NOMO-1 treated with dmso at 0.1 percent for 144 hours (cell line): Measurements from ENCODE around the gene KDSR.

ENCODE experiments used
- DNase-seq: peaks from one replicate; lab custom pipeline; 2025; ENCODE audit not compliant: unreplicated experiment; lab: John Stamatoyannopoulos, UW

Gene KDSR

DNA sequence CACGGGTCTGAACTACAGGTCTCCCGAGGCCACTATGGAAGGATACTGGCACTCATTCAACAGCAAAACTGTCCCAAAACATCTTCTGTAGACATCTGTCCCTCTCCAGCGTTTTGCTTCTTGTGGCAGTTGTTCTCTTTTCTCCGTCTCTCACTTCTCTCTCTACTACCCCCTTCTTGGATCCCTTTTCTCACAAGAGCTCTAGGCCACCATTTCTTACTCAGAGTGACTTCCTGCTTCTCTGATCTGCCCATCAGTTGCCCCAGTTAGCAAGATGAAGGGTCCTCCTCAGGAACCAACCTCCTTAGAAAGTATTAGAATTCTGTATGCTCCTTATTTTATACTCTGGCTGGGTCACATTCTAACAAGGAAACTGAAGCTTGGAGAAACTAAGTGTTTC is 80.1 kb downstream of the KDSR start:
- no peak for DNase-seq

GRCh38 chr18:63284827-63285733 is 81.9 kb downstream of the KDSR start:
- DNase-seq: no peak

DNA sequence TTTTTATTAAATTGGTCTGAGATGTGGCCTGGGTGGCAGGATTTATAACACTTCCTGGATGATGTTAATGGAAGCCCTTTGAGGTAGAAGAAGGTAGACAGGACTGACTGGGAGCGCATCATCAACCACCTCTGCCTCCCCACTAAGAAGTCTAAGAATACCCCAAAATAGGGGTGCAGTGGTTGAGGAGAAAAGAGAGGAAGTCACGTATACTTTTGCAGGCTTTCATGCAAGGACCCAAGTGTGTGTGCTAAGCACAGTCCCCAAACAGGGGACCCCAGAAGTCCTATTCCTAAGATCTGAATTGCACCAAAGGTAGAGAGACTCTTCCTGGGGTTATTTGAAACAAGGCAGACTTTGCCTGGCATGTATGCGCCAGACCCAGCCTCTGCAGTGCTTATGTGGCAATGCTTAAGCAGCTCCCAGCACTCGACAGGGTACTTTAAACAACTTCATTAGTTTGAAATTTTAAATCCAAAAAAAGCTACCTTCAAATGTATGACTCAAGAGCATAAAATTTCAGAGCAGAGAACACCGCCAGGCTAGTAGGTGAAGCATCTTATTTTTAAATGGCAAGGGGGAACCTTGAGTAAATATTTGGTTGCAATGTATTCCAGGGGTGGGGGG is 82.7 kb downstream of the KDSR start:
- DNase-seq: no peak

- DNase-seq: no peak
Observed at GRCh38 chr18:63283305-63284094, 83.5 kb downstream of the KDSR start.

DNA sequence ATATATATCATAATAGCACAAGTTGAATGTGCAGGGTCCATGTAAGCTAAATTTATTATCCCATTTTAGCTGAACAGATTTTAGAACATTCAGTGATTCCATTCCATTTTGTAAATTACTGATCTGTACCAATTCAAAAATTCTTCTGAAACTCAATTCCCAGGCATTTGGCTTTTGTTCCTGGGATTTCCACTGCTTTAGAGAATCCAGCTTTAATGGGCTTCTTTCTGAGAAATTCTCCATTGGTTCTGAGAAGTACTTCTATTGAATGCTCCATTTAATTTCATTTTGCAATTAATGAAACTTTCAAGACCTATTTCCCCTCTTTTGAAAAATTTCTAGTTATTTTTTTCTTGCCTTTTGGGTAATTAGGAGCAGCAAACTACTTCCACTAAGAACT is 84.2 kb downstream of the KDSR start:
- no peak for DNase-seq
